Mammary epithelial cell (primary cell): ENCODE results near the gene THAP12.

Source experiments
- EZH2 ChIP-seq: IDR thresholded peaks from 2 replicates; pipeline ENCODE4 v1.6.1; 2012; ENCODE audit warnings: low read length, inconsistent platforms, borderline replicate concordance
- TF ChIP-seq, protein P1 (sequence below), 2 donors: IDR thresholded peaks in 1 of 2; conservative IDR thresholded peaks in 1 of 2; 2 replicates each; pipeline ENCODE4 v1.5.1; 2011 to 2012; ENCODE audit warnings: inconsistent platforms in 2 of 2, low read length in 2 of 2, mild to moderate bottlenecking in 2 of 2, control low read depth in 1 of 2, low read depth in 1 of 2; ENCODE audit not compliant: insufficient read depth in 1 of 2; ENCODE audit errors: extremely low read depth in 1 of 2

DNA sequence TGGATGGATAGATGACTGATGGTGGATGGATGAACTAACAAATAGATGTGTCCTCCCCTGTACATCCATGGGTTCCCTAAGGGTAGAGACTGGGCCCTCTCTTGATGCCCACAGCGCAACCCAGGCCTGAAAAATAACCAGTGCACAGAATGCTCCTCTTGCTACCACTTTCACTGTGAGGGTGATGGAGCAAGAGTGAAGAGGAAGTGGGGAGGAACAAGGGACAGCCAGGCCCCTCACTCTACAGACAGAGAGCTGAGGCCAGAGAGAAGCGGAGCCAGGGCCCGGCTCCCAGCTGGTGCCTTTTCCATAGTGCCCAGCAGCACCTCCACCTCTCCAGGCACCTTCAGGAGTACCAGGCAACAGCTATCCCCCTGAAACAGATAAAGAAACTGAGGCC is 67.7 kb downstream of the THAP12 start:
- TF ChIP-seq, protein P1, sequence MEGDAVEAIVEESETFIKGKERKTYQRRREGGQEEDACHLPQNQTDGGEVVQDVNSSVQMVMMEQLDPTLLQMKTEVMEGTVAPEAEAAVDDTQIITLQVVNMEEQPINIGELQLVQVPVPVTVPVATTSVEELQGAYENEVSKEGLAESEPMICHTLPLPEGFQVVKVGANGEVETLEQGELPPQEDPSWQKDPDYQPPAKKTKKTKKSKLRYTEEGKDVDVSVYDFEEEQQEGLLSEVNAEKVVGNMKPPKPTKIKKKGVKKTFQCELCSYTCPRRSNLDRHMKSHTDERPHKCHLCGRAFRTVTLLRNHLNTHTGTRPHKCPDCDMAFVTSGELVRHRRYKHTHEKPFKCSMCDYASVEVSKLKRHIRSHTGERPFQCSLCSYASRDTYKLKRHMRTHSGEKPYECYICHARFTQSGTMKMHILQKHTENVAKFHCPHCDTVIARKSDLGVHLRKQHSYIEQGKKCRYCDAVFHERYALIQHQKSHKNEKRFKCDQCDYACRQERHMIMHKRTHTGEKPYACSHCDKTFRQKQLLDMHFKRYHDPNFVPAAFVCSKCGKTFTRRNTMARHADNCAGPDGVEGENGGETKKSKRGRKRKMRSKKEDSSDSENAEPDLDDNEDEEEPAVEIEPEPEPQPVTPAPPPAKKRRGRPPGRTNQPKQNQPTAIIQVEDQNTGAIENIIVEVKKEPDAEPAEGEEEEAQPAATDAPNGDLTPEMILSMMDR (conservative IDR thresholded peaks at IDR 0.05 in 1 of 2, IDR thresholded peaks at IDR 0.05 in 1 of 2; ENCODE audit: extremely low read depth in 1 of 2, insufficient read depth in 1 of 2, low read depth in 1 of 2, low read length in 2 of 2): no peak
- no peak for TF ChIP-seq EZH2
